HCT116 (cell line): ENCODE data around the gene PTPRJ. TPM values are rescaled to one million over a fixed set of nuclear protein-coding genes. Genes with fewer than 3 reads are reported as not detected.

Source experiments
- ATAC-seq: fragments of 200-7000 bp; cut with Tn5 transposase; 2 replicates; pipeline ENCODE4 v1.9.1; 2020; ENCODE audit warnings: mild to moderate bottlenecking, moderate library complexity
- BruUV-seq: library from RNA; stranded (reverse); fragments of 400-500 nt; replicated peaks from 2 replicates; lab custom pipeline; 2021; lab: Mats Ljungman, UMichigan
- CTCF ChIA-PET: fragments of 300-600 bp; sonication (Branson Sonifier 250); formaldehyde crosslinking; loops from one replicate; lab custom pipeline; 2021; ENCODE audit warnings: antibody characterized with exemption; lab: Charles Lee
- POLR2A ChIA-PET: fragments of 300-600, 350-600 bp; sonication (Branson Sonifier 250); formaldehyde crosslinking; loops from one replicate; lab custom pipeline; 2021; ENCODE audit warnings: antibody characterized with exemption; lab: Charles Lee
- RAD21 ChIA-PET, 2 experiments: fragments of 300-600 bp; sonication (Branson Sonifier 250); formaldehyde crosslinking; loops; one replicate each; lab custom pipeline; 2023; ENCODE audit warnings: low total read pairs in 2 of 2; ENCODE audit not compliant: uncharacterized antibody in 2 of 2, unreplicated experiment in 2 of 2, low non-redundant PET in 1 of 2; lab: Charles Lee
- DNase-seq: peaks from one replicate; pipeline ENCODE4 v3.0.0-alpha.2; 2010; ENCODE audit warnings: low read depth, low spot score
- H2AFZ ChIP-seq: fragments of 200-600 bp; shearing (Covaris generic), sonication (generic); 2 replicates; pipeline ENCODE4 v1.6.1; 2017; ENCODE audit warnings: low read depth, mixed run types, mixed read lengths, antibody characterized with exemption, low read length; ENCODE audit not compliant: poor library complexity, severe bottlenecking
- H3K27ac ChIP-seq: 2 replicates; pipeline ENCODE4 v1.5.1; 2012; ENCODE audit warnings: low read depth, low read length
- H3K27me3 ChIP-seq: fragments of 200-600 bp; sonication (generic); 2 replicates; pipeline ENCODE4 v1.6.1; 2016; ENCODE audit warnings: mixed run types, low read length, mixed read lengths; ENCODE audit not compliant: insufficient read depth
- H3K36me3 ChIP-seq, 2 experiments: fragments of 200-500 bp in 1 of 2; fragments of 200-600 bp in 1 of 2; sonication (Bioruptor generic) in 1 of 2; sonication (generic) in 1 of 2; 2 replicates each; pipeline versions ENCODE4 v1.5.1 to v1.6.1; 2014 to 2016; ENCODE audit warnings: low read length in 2 of 2, inconsistent platforms in 1 of 2, mixed read lengths in 1 of 2, mixed run types in 1 of 2; ENCODE audit not compliant: insufficient read depth in 2 of 2, control insufficient read depth in 1 of 2
- H3K4me1 ChIP-seq, 2 experiments: fragments of 200-600 bp in 1 of 2; sonication (generic) in 1 of 2; 2 replicates each; pipeline versions ENCODE4 v1.5.1 to v1.6.1; 2012 to 2017; ENCODE audit warnings: low read length in 2 of 2, inconsistent platforms in 1 of 2, mild to moderate bottlenecking in 1 of 2, mixed read lengths in 1 of 2, mixed run types in 1 of 2, moderate library complexity in 1 of 2; ENCODE audit not compliant: insufficient read depth in 2 of 2, control insufficient read depth in 1 of 2
- H3K4me2 ChIP-seq: fragments of 200-600 bp; sonication (generic); 2 replicates; pipeline ENCODE4 v1.6.1; 2017; ENCODE audit warnings: mixed run types, low read length, mixed read lengths
- H3K4me3 ChIP-seq, 2 experiments: fragments of 200-600 bp in 1 of 2; sonication (generic) in 1 of 2; replicated peaks in 1 of 2; 2 replicates each; pipeline ENCODE4 v1.5.1; 2011 to 2016; ENCODE audit warnings: low read length in 2 of 2, control low read depth in 1 of 2, low read depth in 1 of 2, mild to moderate bottlenecking in 1 of 2, mixed read lengths in 1 of 2, mixed run types in 1 of 2
- H3K79me2 ChIP-seq: fragments of 200-600 bp; sonication (generic); 2 replicates; pipeline ENCODE4 v1.6.1; 2017; ENCODE audit warnings: mild to moderate bottlenecking, mixed run types, low read length, moderate library complexity, mixed read lengths; ENCODE audit not compliant: insufficient read depth
- H3K9ac ChIP-seq: fragments of 200-600 bp; sonication (generic); 2 replicates; pipeline ENCODE4 v1.6.1; 2016; ENCODE audit warnings: low read length, mixed read lengths
- H3K9me2 ChIP-seq: fragments of 200-600 bp; sonication (generic), shearing (Covaris generic); 2 replicates; pipeline ENCODE4 v1.6.1; 2017; ENCODE audit warnings: mixed run types, mild to moderate bottlenecking, moderate library complexity; ENCODE audit not compliant: insufficient read depth
- H3K9me3 ChIP-seq, 2 experiments: fragments of 200-500 bp in 1 of 2; fragments of 200-600 bp in 1 of 2; sonication (Bioruptor generic) in 1 of 2; sonication (generic) in 1 of 2; 2 replicates each; pipeline ENCODE4 v1.6.1; 2014 to 2017; ENCODE audit warnings: low read length in 2 of 2, mixed read lengths in 2 of 2, inconsistent platforms in 1 of 2, low read depth in 1 of 2, mild to moderate bottlenecking in 1 of 2, mixed run types in 1 of 2, moderate library complexity in 1 of 2; ENCODE audit not compliant: control insufficient read depth in 1 of 2, insufficient read depth in 1 of 2
- H4K20me1 ChIP-seq: fragments of 200-600 bp; sonication (generic), shearing (Covaris generic); 2 replicates; pipeline ENCODE4 v1.6.1; 2017; ENCODE audit warnings: mixed run types, mild to moderate bottlenecking, moderate library complexity; ENCODE audit not compliant: insufficient read depth
- CBX3 ChIP-seq: IDR thresholded peaks from 2 replicates; pipeline ENCODE4 v1.6.1; 2012; ENCODE audit warnings: low read depth
- ELF1 ChIP-seq: IDR thresholded peaks from 2 replicates; pipeline ENCODE4 v1.6.1; 2012; ENCODE audit warnings: low read depth, borderline replicate concordance
- POLR2AphosphoS5 ChIP-seq: IDR thresholded peaks from 2 replicates; pipeline ENCODE4 v1.6.1; 2011; ENCODE audit warnings: mild to moderate bottlenecking, low read depth, low read length, moderate library complexity
- SRF ChIP-seq: IDR thresholded peaks from 2 replicates; pipeline ENCODE4 v1.6.1; 2012; ENCODE audit warnings: low read depth
- TCF7L2 ChIP-seq: IDR thresholded peaks from 2 replicates; pipeline ENCODE4 v1.7.0; 2011; ENCODE audit warnings: borderline replicate concordance, inconsistent platforms; ENCODE audit not compliant: insufficient read depth, insufficient read length; ENCODE audit errors: extremely low read depth
- ZFX ChIP-seq: fragments of 450-650 bp; IDR thresholded peaks from 2 replicates; pipeline ENCODE4 v1.6.1; 2017
- ZNF274 ChIP-seq: fragments of 200-500 bp; sonication (Bioruptor generic); IDR thresholded peaks from 2 replicates; pipeline ENCODE4 v1.6.1; 2014; ENCODE audit warnings: mild to moderate bottlenecking, low read depth, low read length, inconsistent platforms
- intact Hi-C: fragments of 100-400 bp; cut with micrococcal nuclease; formaldehyde crosslinking; loops from 2 replicates; pipeline ENCODE4 v1.10.0; 2022
- total RNA-seq: library from RNA; stranded (reverse); gene quantifications from one replicate; pipeline ENCODE4 v1.2.1, GENCODE V29; 2021; ENCODE audit not compliant: unreplicated experiment
- TF ChIP-seq, protein P1 (sequence below), 3 experiments: fragments of 200-600 bp in 1 of 3; sonication (generic) in 1 of 3; IDR thresholded peaks in 2 of 3; conservative IDR thresholded peaks in 1 of 3; 2 replicates each; pipeline ENCODE4 v1.5.1; 2012 to 2017; ENCODE audit warnings: low read depth in 2 of 3, low read length in 2 of 3, antibody characterized with exemption in 1 of 3, borderline replicate concordance in 1 of 3, control low read depth in 1 of 3, mild to moderate bottlenecking in 1 of 3, mixed read lengths in 1 of 3, mixed run types in 1 of 3, moderate library complexity in 1 of 3; ENCODE audit not compliant: insufficient read depth in 1 of 3
- TF ChIP-seq, protein P2 (sequence below): IDR thresholded peaks from 2 replicates; pipeline ENCODE4 v1.6.1; 2012; ENCODE audit warnings: low read depth
- TF ChIP-seq, protein P3 (sequence below): IDR thresholded peaks from 2 replicates; pipeline ENCODE4 v1.6.1; 2011; ENCODE audit warnings: mild to moderate bottlenecking, low read length, moderate library complexity; ENCODE audit not compliant: insufficient replicate concordance; ENCODE audit errors: extremely low read depth

The PTPRJ gene
- total RNA-seq, 1 experiment from 2014 or later: 19.1 TPM

DNA sequence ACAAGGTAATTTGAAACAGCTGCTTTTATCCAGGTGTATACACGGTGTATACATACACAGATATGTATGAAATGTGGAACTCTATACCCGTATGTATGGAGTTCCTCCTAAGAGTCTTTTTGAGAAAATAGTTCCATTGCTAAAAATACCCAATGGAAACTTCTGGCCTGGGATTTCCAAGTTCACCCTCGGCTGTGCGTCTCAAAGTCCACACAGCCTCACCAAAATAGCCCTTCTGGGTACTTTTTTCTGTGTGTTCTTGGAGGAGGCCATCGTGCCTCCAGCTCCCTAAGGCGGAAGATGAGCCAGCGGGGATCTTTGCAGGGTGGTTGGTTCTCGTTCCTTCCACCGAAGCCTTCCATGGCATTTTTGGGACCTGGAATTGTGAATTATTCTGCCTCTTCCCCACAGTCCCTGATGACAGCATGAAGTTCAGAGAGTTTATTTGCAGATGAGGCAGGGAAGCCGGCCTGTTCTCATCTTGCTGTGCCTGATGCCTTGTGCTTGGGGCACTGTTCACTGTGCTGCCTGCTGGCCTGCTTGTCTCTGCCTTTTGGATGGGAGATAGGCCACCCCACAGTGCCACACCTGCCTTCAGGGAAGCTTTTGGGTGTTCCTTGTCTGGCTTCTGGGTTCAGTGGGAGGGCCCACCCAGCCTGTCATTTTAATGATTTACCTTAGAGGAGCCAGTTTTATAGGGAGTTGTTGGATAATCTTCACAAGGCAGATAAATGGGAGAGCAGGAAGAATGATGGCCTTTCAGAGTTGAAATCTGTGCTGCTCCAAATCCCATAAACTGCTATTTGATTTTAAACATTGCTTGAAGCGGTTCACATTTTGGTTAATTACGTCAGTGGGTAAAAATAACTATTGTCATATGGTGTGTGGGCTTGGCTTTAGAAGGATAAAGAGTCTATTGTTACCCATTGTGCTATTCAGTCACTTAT is 123.5 kb downstream of the PTPRJ start:
- no peaks in the 10 kb centered on the region for H3K36me3 ChIP-seq
- H3K79me2 ChIP-seq: no peaks in the 10 kb centered on the region
- no peaks in the 10 kb centered on the region for H3K9me3 ChIP-seq
- ChIA-PET RAD21 (no interaction called here), POLR2A (no interaction called here), CTCF (interaction anchor here (1.3 kb wide), 1 partner anchor 8 kb away, joined by 3 read pairs; no protein-coding TSS in a partner anchor)
- DNase-seq (no peak), ATAC-seq (no peak)
- no TSS peak for BruUV-seq
- no peak overlapping the region for H2AFZ ChIP-seq
- TF ChIP-seq CBX3 (no peak), ZNF274 (no peak), ELF1 (no peak), SRF (no peak), POLR2AphosphoS5 (no peak), TCF7L2 (no peak), ZFX (no peak)
- TF ChIP-seq, protein P1, sequence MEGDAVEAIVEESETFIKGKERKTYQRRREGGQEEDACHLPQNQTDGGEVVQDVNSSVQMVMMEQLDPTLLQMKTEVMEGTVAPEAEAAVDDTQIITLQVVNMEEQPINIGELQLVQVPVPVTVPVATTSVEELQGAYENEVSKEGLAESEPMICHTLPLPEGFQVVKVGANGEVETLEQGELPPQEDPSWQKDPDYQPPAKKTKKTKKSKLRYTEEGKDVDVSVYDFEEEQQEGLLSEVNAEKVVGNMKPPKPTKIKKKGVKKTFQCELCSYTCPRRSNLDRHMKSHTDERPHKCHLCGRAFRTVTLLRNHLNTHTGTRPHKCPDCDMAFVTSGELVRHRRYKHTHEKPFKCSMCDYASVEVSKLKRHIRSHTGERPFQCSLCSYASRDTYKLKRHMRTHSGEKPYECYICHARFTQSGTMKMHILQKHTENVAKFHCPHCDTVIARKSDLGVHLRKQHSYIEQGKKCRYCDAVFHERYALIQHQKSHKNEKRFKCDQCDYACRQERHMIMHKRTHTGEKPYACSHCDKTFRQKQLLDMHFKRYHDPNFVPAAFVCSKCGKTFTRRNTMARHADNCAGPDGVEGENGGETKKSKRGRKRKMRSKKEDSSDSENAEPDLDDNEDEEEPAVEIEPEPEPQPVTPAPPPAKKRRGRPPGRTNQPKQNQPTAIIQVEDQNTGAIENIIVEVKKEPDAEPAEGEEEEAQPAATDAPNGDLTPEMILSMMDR (IDR thresholded peaks at IDR 0.05 in 2 of 3, conservative IDR thresholded peaks at IDR 0.05 in 1 of 3; ENCODE audit: borderline replicate concordance in 1 of 3, insufficient read depth in 1 of 3, low read depth in 2 of 3, low read length in 2 of 3): no peak
- TF ChIP-seq, protein P2, sequence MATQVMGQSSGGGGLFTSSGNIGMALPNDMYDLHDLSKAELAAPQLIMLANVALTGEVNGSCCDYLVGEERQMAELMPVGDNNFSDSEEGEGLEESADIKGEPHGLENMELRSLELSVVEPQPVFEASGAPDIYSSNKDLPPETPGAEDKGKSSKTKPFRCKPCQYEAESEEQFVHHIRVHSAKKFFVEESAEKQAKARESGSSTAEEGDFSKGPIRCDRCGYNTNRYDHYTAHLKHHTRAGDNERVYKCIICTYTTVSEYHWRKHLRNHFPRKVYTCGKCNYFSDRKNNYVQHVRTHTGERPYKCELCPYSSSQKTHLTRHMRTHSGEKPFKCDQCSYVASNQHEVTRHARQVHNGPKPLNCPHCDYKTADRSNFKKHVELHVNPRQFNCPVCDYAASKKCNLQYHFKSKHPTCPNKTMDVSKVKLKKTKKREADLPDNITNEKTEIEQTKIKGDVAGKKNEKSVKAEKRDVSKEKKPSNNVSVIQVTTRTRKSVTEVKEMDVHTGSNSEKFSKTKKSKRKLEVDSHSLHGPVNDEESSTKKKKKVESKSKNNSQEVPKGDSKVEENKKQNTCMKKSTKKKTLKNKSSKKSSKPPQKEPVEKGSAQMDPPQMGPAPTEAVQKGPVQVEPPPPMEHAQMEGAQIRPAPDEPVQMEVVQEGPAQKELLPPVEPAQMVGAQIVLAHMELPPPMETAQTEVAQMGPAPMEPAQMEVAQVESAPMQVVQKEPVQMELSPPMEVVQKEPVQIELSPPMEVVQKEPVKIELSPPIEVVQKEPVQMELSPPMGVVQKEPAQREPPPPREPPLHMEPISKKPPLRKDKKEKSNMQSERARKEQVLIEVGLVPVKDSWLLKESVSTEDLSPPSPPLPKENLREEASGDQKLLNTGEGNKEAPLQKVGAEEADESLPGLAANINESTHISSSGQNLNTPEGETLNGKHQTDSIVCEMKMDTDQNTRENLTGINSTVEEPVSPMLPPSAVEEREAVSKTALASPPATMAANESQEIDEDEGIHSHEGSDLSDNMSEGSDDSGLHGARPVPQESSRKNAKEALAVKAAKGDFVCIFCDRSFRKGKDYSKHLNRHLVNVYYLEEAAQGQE: no peak
- TF ChIP-seq, protein P3, sequence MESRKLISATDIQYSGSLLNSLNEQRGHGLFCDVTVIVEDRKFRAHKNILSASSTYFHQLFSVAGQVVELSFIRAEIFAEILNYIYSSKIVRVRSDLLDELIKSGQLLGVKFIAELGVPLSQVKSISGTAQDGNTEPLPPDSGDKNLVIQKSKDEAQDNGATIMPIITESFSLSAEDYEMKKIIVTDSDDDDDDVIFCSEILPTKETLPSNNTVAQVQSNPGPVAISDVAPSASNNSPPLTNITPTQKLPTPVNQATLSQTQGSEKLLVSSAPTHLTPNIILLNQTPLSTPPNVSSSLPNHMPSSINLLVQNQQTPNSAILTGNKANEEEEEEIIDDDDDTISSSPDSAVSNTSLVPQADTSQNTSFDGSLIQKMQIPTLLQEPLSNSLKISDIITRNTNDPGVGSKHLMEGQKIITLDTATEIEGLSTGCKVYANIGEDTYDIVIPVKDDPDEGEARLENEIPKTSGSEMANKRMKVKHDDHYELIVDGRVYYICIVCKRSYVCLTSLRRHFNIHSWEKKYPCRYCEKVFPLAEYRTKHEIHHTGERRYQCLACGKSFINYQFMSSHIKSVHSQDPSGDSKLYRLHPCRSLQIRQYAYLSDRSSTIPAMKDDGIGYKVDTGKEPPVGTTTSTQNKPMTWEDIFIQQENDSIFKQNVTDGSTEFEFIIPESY: no peak
- no peaks in the 10 kb centered on the region for H3K27me3 ChIP-seq
- H3K4me3 ChIP-seq: no peak overlapping the region
- H3K4me1 ChIP-seq: peaks cover 14 to 22% of the 10 kb centered on the region in 2 experiments; a peak in 3 of 4 replicates
- no peaks in the 10 kb centered on the region for H4K20me1 ChIP-seq
- H3K9ac ChIP-seq: no peak overlapping the region
- 0 out of 2 replicates have a peak overlapping the region, but pooled peaks have one; percentile 1 for H3K4me2 ChIP-seq
- no peak overlapping the region for H3K27ac ChIP-seq
- no peaks in the 10 kb centered on the region for H3K9me2 ChIP-seq
- intact Hi-C loops: no loop called here
